BLaER1 (cell line): ENCODE results near the gene CIAO2B.

Experiments
- H3K27ac ChIP-seq: shearing (Covaris generic); formaldehyde crosslinking; 2 replicates; pipeline ENCODE4 v1.8.1; 2022
- H3K27me3 ChIP-seq: shearing (Covaris generic); formaldehyde crosslinking; 2 replicates; pipeline ENCODE4 v1.8.1; 2022
- H3K36me3 ChIP-seq: shearing (Covaris generic); formaldehyde crosslinking; 2 replicates; pipeline ENCODE4 v1.8.1; 2022
- H3K4me1 ChIP-seq: shearing (Covaris generic); formaldehyde crosslinking; 2 replicates; pipeline ENCODE4 v1.8.1; 2022
- H3K4me2 ChIP-seq: shearing (Covaris generic); formaldehyde crosslinking; 2 replicates; pipeline ENCODE4 v1.8.1; 2022
- H3K4me3 ChIP-seq: shearing (Covaris generic); formaldehyde crosslinking; 2 replicates; pipeline ENCODE4 v1.8.1; 2022
- H3K9ac ChIP-seq: shearing (Covaris generic); formaldehyde crosslinking; 2 replicates; pipeline ENCODE4 v1.8.1; 2022
- H3K9me3 ChIP-seq: shearing (Covaris generic); formaldehyde crosslinking; 2 replicates; pipeline ENCODE4 v1.8.1; 2022
- H4K20me1 ChIP-seq: shearing (Covaris generic); formaldehyde crosslinking; 2 replicates; pipeline ENCODE4 v1.8.1; 2022
- Cebpa-rat ChIP-seq: shearing (Covaris generic); IDR thresholded peaks from 2 replicates; pipeline ENCODE4 v1.8.1; 2022

CIAO2B gene

DNA sequence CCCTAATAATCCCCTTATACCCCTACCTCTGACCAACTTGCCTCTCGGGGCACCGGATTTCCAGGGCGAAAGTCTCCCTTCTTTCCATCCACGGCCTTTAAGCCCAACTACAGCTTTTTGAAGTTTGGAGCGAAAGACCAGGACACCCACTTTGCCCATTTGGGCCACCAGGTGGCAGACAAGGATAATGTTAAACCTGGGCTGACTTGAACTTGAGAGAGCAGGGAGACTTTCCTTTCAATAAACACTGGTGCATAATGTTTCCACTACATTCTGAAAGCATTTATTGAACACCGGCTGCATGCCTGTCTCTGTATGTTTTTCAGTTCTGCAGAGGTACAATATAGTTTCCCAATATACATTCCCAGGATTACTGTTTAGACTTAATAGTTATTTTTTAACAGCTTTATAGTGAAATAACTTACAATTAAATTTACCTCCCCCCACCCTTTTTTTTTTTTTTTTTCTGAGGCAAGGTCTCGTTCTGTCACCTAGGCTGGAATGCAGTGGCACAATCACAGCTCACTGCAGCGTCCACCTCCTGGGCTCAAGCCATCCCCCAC is 20.0 kb upstream of the CIAO2B start:
- Histone ChIP-seq H3K4me1 (peaks cover 8% of the 10 kb centered on the region), H3K27me3 (peaks cover 34% of the 10 kb centered on the region), H3K4me3 (no peak overlapping the region), H4K20me1 (0 out of 2 replicates have a peak, but pooled peaks cover under 1% of the 10 kb centered on the region), H3K9me3 (0 out of 2 replicates have a peak, but pooled peaks cover 7% of the 10 kb centered on the region), H3K36me3 (no peaks in the 10 kb centered on the region), H3K9ac (no peak overlapping the region), H3K27ac (no peak overlapping the region), H3K4me2 (no peak overlapping the region)
- TF ChIP-seq Cebpa-rat, result no peak

GRCh38 chr16:66953462-66954096 is 19.4 kb upstream of the CIAO2B start:
- Histone ChIP-seq H3K27me3 (peaks cover 40% of the 10 kb centered on the region), H3K27ac (no peak overlapping the region), H3K4me1 (peaks cover 8% of the 10 kb centered on the region), H4K20me1 (peaks cover 7% of the 10 kb centered on the region), H3K36me3 (no peaks in the 10 kb centered on the region), H3K9me3 (0 out of 2 replicates have a peak, but pooled peaks cover 7% of the 10 kb centered on the region), H3K4me3 (no peak overlapping the region), H3K4me2 (no peak overlapping the region), H3K9ac (no peak overlapping the region)
- TF ChIP-seq Cebpa-rat, result no peak

GRCh38 chr16:66952430-66953110 is 18.4 kb upstream of the CIAO2B start:
- TF ChIP-seq Cebpa-rat, result no peak
- H3K9ac ChIP-seq, result no peak overlapping the region
- H4K20me1 ChIP-seq, result peaks cover 14% of the 10 kb centered on the region

DNA sequence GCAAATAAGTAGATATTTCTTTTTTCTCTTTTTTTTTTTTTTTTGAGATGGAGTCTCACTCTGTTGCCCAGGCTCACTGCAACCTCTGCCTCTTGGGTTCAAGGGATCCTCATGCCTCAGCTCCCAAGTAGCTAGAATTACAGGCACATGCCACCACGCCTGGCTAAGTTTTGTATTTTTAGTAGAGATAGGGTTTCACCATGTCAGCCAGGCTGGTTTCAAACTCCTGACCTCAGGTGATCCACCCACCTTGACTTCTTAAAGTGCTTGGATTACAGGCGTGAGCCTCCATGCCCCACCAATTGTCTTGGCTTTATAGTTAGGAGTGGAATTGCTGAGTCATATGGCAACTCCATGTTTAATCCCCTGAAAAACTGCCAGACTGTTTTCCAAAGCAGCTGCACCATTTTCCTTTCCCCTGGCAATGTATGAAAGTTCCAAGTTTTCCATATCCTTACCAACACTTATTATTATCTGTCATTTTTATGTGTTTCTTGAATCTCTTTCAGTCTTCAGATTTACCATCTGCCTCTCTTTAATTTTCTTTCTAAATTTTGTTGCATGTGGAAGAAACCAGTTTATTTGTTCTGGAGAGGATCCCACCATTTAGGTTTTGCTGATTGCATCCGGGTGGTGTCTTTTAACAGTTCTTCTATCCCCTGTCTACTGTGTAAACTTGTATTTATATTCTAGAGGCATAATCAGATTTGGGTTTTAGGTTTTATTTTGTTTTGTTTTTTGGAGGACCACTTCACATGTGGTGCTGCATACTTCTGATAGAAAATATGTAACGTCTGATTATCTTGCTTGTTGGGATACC is 17.0 kb upstream of the CIAO2B start:
- no peak overlapping the region for H3K27ac ChIP-seq
- H3K9me3 ChIP-seq, result 0 out of 2 replicates have a peak, but pooled peaks cover 7% of the 10 kb centered on the region
- no peak for TF ChIP-seq Cebpa-rat
- H4K20me1 ChIP-seq, result peaks cover 17% of the 10 kb centered on the region
- H3K27me3 ChIP-seq, result peaks cover 58% of the 10 kb centered on the region
- no peak overlapping the region for H3K4me3 ChIP-seq
- no peak overlapping the region for H3K9ac ChIP-seq
- H3K4me2 ChIP-seq, result no peak overlapping the region
- H3K4me1 ChIP-seq, result peaks cover 18% of the 10 kb centered on the region
- H3K36me3 ChIP-seq, result no peaks in the 10 kb centered on the region

More at GRCh38 chr16:66952430-66953110, 18.4 kb upstream of the CIAO2B start:
- no peak overlapping the region for H3K27ac ChIP-seq
- 0 out of 2 replicates have a peak, but pooled peaks cover 7% of the 10 kb centered on the region for H3K9me3 ChIP-seq
- no peak overlapping the region for H3K4me2 ChIP-seq
- H3K27me3 ChIP-seq, result peaks cover 50% of the 10 kb centered on the region
- H3K4me3 ChIP-seq, result no peak overlapping the region
- no peaks in the 10 kb centered on the region for H3K36me3 ChIP-seq
- peaks cover 16% of the 10 kb centered on the region for H3K4me1 ChIP-seq

DNA sequence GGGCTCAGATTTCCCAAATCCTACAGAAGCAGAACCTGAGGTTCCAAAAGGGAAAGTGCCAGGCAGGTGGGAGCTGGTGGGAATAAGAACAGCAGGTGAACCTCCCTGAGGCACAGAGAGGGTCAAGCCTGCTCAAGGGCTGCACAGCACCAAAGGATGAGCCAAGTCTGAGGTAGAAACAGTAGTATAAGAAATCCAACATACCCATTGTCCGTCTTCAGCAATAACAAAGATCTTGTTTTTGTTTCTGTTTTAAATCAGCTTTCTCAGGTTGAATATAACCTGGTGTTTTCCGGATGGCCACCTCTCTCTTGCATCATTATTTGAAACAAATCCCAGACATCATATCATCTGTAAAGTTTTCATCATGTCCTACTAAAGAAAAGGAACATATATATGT is 16.2 kb upstream of the CIAO2B start:
- H4K20me1 ChIP-seq, result peaks cover 17% of the 10 kb centered on the region
- peaks cover 18% of the 10 kb centered on the region for H3K4me1 ChIP-seq
- H3K27ac ChIP-seq, result no peak overlapping the region
- no peak overlapping the region for H3K4me3 ChIP-seq
- no peak overlapping the region for H3K4me2 ChIP-seq
- H3K9ac ChIP-seq, result no peak overlapping the region
- peaks cover 58% of the 10 kb centered on the region for H3K27me3 ChIP-seq
- H3K9me3 ChIP-seq, result 0 out of 2 replicates have a peak, but pooled peaks cover 7% of the 10 kb centered on the region
- H3K36me3 ChIP-seq, result no peaks in the 10 kb centered on the region
- no peak for TF ChIP-seq Cebpa-rat

GRCh38 chr16:66949472-66949871 is 15.3 kb upstream of the CIAO2B start:
- Histone ChIP-seq H3K4me1 (peaks cover 18% of the 10 kb centered on the region), H3K36me3 (no peaks in the 10 kb centered on the region), H3K4me3 (no peak overlapping the region), H3K9ac (no peak overlapping the region), H3K4me2 (no peak overlapping the region), H3K27ac (no peak overlapping the region), H3K27me3 (peaks cover 58% of the 10 kb centered on the region), H4K20me1 (peaks cover 17% of the 10 kb centered on the region), H3K9me3 (0 out of 2 replicates have a peak, but pooled peaks cover 7% of the 10 kb centered on the region)
- TF ChIP-seq Cebpa-rat, result no peak

DNA sequence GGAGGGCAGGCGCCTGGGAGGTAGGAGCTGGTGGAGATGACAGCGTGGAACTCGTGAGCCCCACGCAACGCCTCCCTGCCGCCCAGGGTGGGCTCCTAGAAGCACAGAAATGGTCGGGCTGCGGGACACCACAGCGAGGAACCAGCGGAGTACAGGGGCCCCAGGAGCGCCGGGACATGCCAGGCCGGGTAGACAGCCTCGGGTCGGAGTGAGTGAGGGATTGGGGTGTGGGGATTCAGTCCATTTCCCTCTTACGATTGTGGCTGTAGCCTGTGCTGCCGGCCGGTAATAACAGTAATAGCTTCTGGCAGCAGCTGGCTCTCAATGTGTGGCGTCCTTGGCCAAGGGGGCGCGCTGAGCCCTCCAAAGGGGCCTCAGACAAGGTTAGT is 14.6 kb upstream of the CIAO2B start:
- H3K9ac ChIP-seq, result 0 out of 2 replicates have a peak overlapping the region, but pooled peaks have one; percentile 26
- H4K20me1 ChIP-seq, result peaks cover 17% of the 10 kb centered on the region
- peaks cover 3% of the 10 kb centered on the region for H3K36me3 ChIP-seq
- H3K4me2 ChIP-seq, result peak overlapping the region; percentile 85
- H3K4me1 ChIP-seq, result peaks cover 18% of the 10 kb centered on the region
- H3K9me3 ChIP-seq, result 0 out of 2 replicates have a peak, but pooled peaks cover 7% of the 10 kb centered on the region
- H3K27ac ChIP-seq, result no peak overlapping the region
- peak overlapping the region; percentile 62; the same call in 1 of the 2 replicates for H3K4me3 ChIP-seq
- peaks cover 58% of the 10 kb centered on the region for H3K27me3 ChIP-seq
- no peak for TF ChIP-seq Cebpa-rat

DNA sequence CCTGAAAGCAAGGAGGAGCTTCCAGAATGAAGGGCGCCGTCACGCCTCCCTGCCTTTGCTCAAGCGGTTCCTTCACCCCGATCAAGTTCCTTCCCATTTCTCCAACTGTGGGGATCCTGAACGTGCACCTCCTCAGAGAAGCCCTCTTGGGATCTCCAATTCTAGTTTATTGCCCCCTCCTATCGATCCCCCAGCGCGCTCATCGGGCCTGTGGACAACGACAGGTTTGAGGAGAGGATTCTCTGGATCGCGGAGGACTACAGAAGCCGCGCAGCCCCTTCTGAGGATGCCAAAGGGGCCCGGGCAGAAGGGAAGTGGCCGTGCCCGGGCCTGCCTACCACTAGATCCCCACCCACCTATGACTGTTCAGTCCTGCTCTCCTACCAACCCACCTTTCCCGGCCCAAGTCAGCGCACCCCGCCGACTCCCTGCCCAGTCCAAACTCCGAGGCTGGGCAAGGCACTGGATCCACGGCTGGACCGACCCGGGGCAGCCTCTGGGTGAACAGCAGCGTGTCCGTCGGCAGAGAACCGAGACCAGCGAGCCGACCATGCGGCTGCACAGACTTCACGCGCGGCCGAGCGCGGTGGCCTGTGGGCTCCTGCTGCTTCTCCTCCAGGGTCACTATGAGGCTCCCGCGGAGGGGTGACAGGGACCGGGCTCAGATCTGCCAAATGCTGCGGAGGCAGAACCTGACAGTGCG is 14.1 kb upstream of the CIAO2B start:
- Histone ChIP-seq H3K36me3 (peaks cover 9% of the 10 kb centered on the region), H4K20me1 (peaks cover 22% of the 10 kb centered on the region), H3K9me3 (0 out of 2 replicates have a peak, but pooled peaks cover 7% of the 10 kb centered on the region), H3K9ac (0 out of 2 replicates have a peak overlapping the region, but pooled peaks have one; percentile 26), H3K4me3 (peak overlapping the region; percentile 62), H3K27ac (no peak overlapping the region), H3K27me3 (peaks cover 58% of the 10 kb centered on the region), H3K4me1 (peaks cover 18% of the 10 kb centered on the region), H3K4me2 (peak overlapping the region; percentile 85)
- TF ChIP-seq Cebpa-rat, result no peak
